Measurements from ENCODE around the gene PDLIM3.
A peak's percentile ranks its signal among the peaks of the same experiment; 100 is the strongest.
"Not testable (repeated sequence)": the region's sequence is repeated elsewhere in the genome, so short reads cannot be mapped to it uniquely, and the experiment has no call there.

PDLIM3 gene, protein sequence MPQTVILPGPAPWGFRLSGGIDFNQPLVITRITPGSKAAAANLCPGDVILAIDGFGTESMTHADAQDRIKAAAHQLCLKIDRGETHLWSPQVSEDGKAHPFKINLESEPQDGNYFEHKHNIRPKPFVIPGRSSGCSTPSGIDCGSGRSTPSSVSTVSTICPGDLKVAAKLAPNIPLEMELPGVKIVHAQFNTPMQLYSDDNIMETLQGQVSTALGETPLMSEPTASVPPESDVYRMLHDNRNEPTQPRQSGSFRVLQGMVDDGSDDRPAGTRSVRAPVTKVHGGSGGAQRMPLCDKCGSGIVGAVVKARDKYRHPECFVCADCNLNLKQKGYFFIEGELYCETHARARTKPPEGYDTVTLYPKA

DNA sequence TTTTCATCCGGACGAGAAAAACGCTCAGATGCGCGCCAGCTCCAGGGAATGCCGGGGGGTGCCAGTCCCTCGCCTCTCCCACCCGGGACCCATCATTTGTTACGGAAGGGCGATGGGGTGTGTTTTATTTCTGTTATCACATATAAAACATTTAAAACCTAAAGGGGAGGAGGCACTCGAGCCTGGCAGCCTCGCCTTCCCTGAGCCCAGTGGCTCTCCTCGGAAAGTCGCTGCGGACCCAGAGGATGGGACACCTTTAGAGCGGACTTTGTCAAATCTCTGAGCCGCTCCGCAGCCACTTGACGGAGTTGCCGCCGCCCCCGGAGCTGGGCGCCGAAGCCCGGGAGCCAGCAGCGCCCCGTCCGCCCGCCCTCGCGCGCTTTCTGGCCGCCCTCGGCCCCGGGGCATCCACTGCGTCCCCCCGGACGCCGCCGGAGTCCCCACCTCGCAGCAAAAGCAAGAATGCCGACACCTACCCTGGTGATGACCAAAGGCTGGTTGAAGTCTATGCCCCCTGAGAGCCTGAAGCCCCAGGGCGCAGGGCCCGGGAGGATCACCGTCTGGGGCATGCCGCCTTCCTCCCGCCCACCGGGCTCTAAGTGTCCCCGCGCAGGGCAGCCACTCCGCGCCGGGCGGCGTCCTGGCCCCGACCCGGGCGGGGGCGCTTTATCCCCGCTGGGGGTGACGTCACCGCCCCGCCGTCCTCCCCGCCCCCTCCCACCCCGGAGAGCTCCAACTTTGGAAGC is at the start of gene PDLIM3:
TSS of gene PDLIM3 (minus strand) at position 642 of the 746 bp plus-strand sequence. CDS start at position 569, 73 bp downstream.
- peak in 1 of 2 experiments; percentile 79 for DNase-seq

DNA sequence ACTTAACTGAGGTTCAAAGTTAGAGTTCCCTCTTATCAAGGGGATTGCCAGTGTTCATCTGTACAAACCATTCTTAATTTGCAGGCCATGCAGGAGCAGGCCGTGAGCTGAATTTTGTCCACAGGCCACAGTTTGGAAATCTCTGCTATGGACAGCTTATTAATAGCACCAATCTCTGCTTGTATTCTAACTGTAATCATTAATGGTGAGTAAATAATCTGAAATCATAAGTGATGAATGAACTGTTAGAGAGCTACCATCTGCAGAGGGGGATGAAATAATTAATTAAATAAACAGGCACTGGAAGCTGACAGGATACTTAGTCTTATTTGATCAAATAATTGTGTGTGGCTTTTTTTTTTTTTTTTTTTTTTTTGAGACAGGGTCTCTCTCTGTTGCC is 48.5 kb upstream of the PDLIM3 start:
- no peak for DNase-seq

DNA sequence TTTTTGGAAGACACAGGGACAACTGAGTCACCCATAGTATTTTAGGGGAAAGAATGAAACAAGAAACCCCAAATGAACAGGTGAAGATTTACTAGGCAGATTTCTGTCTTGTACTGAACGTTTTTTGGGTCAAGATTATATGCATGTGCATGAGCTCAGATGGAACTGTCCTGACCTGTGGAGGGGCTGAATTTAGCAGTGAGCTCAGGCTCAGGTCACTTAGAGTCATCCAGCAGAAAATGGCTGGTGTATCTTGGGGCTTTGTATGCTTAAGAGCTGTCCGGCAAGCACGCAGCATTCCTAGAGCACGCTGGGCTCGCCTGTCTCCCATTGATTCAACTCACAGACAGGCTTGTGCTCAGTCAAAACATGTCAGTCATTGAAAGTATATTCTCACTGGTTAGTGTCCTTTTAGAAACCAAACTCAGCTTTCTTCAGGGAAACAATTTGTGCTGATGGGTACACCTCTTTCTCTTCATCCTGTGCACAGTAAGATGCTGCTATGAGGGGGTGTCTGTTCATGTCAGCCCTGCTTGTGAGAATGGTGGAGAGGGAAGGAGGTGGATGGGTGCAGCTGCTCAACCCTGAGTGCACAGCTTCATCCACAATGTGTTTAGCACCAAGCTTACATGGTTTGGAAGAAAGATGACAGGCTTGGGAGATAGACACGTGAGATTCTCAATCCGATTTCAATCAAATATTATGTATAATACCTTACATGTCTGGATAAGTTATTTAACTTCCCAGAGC is 47.5 kb upstream of the PDLIM3 start:
- no peak for DNase-seq

DNA sequence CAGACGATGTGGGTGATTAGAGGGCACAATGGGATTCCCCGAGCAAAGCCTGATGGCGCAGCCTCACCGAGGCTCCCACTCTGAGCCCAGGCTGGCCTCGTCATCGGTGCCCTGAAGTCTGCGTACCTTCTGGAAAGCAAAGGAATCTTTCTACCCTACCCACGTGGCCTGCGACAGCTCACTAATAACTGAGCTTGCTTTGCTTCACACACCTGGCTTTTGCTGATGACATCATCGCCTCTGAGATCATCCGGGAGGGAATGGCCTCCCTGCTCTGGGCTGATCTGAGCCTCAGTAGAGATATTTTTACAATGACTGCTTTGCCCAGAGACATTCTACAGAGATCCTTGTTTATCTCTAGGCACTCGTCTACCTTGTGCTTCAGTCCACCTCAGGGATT is 45.4 kb upstream of the PDLIM3 start:
- DNase-seq = no peak

DNA sequence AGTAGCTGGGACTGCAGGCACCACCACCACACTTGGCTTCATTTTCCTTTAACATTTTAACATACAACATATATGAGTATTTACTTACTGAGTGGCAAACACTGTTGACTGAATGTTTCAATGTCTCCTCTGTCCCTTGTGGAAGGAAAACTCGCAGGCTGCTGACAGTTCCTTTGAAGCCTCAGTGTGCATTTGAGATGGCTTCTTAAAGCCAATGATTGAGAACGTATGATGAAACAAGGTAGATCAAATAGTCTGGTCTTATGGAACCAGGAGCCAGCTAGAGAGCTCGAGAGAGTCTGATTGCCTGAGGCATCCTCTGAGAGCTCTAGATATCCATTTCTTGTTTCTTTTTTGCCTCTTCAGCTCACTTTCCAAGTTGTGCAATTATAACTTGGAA is 43.0 kb upstream of the PDLIM3 start:
- no peak for DNase-seq

DNA sequence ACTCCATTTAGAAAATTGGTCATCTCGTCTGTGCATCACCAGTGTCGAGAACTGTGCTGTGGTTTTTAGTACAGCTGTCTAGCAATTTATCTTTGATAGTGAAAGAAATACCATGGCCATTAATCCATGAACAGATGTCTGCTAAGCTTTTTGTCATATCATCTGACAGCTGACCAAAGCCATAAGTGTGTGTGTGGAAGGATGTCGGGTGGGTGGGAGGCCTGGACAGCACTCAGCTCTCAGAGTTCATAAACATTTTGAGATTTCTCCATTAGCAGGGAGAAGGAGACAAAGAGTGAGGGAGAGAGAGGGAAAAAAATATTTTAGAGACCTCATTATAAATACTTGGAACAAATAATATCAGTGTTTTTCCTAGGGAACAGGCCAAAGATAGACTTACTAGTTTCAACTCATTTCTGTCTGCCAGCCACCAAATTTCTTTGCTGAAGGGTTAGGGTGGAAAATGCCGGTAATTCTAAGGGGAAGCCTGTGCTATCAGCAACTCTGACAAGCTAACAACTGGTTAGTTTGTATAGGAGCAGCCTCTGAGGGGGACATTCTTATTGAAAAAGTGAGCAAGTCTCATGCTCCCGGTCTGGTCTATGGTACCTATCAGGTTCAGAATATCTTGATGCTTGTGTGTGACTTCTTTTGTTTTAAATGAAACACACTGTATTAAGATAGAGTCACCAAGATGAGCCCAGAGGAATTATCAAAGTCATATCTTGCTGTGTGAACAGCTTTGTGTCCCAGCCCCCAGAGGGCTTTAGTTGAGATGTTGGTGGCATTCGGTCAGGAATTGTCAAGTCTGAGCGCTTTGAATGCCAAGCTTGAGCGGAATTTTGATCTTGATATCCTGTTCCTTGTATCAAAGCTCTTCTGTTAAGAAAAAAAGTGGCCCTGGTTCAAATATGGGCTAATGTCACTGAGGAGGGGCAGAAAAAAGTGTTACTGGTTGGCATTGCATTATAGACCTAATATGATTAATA is 41.9 kb upstream of the PDLIM3 start:
- no peak for DNase-seq

DNA sequence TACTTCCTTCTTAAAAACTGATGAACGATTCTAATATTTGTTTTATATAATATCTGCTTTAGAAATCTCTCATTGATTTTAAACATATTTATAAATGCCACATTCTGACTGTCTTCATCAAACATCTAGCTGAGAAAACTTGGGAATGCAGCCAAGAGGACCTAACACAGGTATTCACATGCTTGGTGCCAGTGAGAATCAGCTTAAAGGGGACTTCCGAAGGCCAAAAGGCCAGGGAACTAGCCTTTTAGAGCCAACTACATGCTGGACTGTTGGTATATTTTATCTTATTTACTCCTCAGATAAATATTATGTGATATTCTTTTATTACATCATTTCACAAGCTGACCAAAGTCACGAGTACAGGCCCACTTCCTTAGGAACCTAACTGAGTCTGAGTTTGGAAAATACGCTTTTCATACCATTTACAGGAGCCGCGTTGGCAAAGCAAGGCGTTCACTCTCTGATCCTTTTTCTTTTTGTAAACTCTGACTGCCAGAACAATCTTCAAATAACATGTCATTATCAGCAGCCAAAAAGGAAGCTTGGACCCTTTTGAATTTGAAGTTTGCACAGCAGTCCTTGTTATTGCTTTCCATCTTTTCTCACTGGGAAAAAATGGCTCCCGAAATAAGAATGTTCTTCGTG is 41.1 kb upstream of the PDLIM3 start:
- no peak for DNase-seq

DNA sequence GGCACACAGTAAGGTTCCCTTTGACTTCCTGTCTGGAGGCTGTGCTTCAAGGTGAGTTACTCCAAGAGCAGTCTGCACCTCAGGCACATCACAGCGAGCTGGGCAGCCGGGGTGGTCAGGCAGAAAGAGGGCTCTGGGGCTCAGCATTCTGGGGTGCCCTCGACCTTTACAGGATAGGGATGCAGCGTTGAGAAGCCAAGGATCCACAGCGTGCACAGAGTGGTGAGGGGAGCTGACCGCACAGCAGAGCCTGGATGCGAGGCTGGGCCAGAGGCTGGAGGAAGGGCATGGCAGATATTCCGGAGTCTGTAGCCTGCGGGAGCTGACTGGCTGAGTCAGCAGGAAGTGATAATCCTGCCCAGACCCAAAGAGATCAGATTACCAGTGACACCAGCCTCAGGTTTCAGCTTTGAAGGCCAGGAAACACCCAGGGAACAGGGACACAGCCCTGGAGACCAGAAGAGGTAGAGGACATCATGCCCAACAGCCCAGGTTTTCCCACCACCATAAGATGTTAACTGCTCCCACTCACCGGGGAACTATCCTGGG is 38.4 kb upstream of the PDLIM3 start:
- DNase-seq = no peak

DNA sequence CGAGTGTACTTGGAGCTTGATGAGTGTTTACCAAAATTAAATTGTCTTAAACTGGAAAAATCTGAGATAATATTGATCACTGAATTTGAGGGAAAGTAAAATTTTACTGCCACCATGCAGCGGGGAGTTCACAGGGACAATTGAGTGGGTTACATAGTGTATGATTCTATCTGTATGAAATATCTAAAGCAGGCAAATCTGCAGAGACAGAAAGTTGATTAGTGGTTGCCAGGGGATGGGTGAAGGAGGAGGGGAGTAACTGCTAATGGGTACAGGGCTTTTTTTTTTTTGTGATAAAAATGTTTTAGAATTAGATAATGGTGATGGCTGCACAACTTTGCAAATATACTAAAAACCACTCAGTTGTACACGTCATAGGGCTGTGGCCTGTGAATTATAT is 35.4 kb upstream of the PDLIM3 start:
- DNase-seq = no peak

DNA sequence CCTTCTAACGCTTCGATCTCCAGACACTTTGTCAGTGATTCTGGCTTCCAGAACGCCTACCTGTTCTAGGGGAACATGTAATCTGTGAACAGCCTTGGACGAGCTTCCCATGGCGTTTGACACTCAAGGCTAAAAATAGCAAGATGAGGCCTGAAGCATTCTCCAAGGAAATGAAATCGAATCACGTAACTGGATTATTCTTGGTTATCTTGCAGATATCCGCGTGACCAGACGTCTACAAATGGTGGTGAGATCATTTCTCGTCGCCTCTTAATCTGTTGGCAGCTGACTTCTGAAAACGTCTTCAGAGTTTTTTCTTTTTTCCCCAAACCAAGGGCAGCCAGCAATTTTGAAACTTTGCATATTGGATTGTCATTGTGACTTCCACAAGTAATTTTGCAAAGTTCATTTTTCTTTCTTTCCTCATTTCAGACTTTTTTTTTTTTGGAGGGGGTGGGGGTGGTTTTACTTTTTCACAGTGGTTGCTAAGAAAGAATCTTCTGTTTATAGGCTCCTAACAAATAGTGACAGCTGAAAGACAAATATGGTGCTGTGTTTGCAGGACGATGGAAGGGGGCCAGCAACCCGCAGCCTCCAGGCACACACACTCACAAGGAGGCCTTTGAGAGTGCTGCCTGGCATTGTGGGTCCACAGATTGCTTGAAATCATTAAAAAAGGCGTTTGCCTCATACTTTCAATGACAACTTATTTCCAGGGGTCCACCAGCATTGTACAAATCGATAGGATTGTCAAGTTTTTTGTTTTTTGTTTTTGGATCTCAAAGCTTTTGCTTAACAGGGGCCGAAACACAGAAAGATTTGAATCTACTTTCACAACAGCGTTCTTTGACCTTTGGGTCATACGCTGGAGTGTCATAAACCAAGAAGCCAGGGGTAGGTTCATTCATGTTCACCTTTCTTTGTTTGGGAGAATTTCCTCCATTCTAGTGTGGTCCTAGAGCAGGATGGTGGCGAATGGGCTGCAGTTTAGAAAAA is 32.4 kb upstream of the PDLIM3 start:
- no peak for DNase-seq

DNA sequence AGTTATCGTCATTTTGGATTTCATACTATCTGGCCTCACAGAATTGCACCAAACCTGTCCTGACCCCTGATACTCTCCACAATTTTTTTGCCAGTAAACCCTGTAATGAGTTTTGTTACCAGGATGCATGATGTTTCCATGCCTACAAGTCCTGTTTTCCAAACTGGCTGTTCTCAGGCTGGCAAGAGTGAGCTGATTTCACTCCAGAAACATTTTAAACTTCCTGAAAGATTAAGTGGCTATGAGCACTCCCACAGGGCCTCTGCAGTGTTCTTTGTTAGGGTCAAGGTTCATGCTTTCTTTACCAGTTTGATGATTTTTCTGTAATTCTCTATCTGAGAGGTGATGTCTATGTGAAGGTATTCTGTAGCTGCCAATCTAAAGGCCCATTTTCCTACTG is 31.7 kb upstream of the PDLIM3 start:
- no peak for DNase-seq

DNA sequence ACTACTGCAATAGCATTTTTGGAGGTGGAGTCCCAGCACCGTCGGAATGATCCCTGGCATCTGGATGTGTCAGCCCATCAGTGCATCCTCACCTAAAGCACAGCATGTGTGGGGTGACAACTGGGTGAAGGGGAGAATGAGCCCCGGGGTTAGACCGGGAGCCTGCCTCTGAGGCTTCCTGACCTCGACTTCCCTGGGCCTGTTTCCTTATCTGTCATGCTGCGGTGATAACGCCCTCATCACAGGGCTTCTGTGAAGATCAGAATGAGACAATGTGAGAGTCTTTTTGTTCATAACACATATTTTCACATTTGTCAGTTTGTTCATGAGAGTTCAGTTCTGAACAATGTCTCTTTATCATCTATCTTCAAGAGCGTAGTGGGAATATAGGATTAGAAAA is 31.1 kb upstream of the PDLIM3 start:
- DNase-seq = no peak

DNA sequence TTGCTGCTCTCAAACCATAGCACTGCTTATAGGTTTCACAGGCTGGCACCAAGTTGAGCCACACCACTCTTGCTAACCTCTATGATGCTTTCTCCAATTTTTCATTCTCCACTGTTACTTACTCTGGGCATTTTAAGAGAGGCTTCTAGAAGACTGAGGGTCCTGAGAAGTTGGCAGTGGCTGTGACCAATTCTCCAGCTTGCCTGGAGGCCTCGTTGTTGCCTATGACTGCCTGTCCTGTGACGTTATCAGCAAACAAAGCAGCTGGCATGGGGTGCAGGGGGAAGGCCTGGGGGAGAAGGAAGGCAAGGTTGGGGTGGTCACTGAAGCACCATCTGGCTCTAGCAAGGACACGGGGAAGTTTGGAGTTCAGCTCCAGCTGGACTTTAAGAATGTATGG is 30.4 kb upstream of the PDLIM3 start:
- no peak for DNase-seq

DNA sequence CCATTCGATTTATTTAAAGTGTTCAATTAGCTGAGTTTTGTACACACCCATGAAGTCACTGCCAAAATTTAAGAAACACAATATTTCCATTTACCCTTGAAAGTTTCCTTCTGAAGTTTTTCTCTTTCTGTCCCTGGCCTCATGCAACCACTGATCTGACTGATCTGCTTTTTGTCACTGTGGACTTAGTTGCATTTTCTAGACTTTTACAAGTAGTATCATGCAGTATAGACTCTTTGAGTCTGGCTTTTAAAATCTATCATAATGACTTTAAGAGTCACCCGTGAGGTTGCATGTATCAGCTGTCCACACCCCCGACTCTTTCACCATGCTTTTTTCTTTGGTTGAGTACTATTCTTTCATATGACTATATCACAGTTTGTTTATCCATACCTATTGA is 29.0 kb upstream of the PDLIM3 start:
- no peak for DNase-seq

DNA sequence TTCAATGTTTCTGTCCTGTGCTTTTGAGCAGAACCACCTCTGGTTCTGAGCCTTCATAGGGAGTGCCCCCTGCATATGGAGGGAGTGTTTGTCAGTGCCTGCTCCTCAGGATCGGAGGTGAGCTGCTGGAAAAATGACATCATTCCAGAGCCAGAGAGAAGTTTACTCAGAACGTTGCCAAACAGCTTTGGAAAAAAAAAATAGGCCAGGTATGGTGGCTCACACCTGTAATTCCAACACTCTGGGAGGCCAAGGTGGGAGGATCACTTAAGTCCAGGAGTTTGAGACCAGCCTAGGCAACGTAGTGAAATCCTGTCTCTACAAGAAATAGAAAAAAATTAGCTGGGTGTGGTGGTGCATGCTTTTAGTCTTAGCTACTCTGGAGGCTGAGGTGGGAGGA is 27.2 kb upstream of the PDLIM3 start:
- DNase-seq = no peak

DNA sequence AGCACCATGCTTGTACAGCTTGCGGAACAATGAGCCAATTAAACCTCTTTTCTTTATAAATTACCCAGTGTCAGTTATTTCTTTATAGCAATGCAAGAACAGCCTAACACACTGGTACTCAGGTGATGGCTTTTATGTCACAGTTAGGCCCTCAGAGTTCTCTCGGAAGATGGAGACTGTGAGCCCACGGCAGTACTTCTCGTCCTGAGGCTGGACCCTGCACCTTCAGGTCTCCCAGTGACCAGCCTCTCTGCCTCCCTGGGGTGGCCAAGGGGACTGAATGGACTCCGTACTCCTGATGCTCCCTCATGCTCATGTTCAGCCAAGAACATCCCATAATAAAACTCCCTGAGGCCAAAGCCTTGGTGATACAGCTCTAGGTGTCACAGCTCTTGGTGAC is 25.0 kb upstream of the PDLIM3 start:
- DNase-seq = no peak

DNA sequence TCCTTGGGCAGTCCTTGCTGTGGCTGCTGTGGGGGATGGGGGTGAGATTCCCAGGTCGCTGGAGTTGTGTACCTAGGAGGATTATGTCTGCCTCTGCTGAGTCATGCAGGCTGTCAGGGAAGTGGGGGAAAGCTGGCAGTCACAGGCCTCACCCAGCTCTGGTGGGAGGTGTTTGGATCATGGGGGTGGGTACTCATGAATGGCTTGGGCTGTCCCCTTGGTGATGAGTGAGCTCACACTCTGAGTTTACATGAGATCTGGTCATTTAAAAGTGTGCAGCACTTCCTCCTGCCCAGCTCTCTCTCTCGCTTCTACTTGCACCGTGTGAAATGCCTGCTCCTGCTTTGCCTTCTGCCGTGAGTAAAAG is 24.6 kb upstream of the PDLIM3 start:
- no peak for DNase-seq

DNA sequence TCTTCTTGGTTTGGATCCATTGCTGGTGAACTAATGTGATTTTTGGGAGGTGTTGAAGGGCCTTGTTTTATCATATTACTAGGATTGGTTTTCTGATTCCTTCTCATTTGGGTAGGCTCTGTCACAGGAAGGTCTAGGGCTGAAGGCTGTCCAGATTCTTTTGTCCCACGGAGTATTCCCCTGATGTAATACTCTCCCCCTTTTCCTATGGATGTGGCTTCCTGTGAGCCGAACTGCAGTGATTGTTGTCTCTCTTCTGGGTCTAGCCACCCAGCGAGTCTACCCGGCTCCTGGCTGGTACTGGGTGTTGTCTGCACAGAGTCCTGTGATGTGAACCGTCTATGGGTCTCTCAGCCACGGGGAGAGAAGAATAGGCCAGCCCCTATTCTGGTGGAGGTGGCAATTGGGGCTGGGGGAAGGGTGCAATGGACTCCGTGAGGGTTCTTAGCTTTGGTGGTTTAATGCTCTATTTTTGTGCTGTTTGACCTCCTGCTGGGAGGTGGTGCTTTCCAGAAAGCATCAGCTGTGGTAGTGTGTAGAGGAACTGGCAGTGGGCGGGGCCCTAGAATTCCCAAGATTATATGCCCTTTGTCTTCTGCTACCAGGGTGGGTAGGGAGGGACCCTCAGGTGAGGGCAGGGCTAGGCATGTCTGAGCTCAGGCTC is 24.1 kb upstream of the PDLIM3 start:
- not testable (repeated sequence) for DNase-seq

DNA sequence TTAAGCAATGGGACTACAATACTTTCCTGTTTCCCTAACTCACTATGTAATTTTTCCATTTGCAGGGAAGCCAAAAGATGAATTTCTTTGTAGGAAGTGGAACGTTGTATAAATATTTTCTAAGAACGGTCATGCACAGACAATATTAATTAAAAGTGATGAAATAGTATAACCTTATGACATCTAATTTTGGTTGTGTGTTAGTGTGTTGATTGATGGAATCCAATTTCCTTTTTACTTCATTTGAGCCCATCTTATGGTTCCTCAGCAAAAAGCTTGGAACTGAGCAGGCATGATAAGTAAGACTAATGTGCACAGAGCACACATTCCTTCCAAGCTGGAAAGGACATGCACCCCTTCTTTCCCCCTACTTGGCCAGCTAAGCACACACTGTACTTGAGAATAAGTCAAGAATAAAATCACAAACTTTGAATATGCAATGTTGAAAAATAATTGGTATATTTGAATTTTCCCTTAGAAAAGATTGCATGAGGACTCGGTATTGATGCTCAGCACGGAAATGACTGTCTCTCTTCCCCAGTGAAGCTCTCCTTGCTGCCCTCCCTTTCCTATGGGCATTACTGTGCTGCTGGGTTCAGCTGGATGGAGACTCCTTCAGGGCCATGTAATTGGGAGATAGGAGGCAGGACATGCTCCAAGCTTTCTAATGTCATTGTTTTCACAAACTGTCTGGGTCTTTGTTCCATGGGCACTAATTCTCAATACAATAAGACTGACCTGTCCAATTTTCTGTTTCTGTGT is 19.2 kb upstream of the PDLIM3 start:
- no peak for DNase-seq
